GM23338 (cell line): ENCODE measurements around the gene RELB.

Experiments
- CREB1 ChIP-seq: fragments of 250-450 bp; sonication (Bioruptor Pico); IDR thresholded peaks from 2 replicates; pipeline ENCODE4 v1.5.0; 2020; ENCODE audit warnings: low read depth, mild to moderate bottlenecking, moderate library complexity
- EZH2 ChIP-seq: fragments of 200-600 bp; sonication (generic); IDR thresholded peaks from one replicate; pipeline ENCODE4 v1.8.0; 2017; ENCODE audit warnings: antibody characterized with exemption, mild to moderate bottlenecking, low read depth; ENCODE audit not compliant: unreplicated experiment
- EZH2phosphoT487 ChIP-seq: fragments of 200-600 bp; sonication (generic); IDR thresholded peaks from one replicate; pipeline ENCODE4 v1.8.1; 2018; ENCODE audit warnings: antibody characterized with exemption; ENCODE audit not compliant: unreplicated experiment
- POLR2AphosphoS5 ChIP-seq: IDR thresholded peaks from 2 replicates; pipeline ENCODE4 v1.6.1; 2016; ENCODE audit warnings: antibody characterized with exemption, low read depth
- TF ChIP-seq, protein P1 (sequence below), 2 experiments: fragments of 200-600 bp in 1 of 2; sonication (generic) in 1 of 2; conservative IDR thresholded peaks; 2 replicates each; pipeline versions ENCODE4 v1.5.1 to v1.6.1; 2016 to 2017; ENCODE audit warnings: antibody characterized with exemption in 2 of 2, low read depth in 2 of 2, mild to moderate bottlenecking in 2 of 2, moderate library complexity in 1 of 2

DNA sequence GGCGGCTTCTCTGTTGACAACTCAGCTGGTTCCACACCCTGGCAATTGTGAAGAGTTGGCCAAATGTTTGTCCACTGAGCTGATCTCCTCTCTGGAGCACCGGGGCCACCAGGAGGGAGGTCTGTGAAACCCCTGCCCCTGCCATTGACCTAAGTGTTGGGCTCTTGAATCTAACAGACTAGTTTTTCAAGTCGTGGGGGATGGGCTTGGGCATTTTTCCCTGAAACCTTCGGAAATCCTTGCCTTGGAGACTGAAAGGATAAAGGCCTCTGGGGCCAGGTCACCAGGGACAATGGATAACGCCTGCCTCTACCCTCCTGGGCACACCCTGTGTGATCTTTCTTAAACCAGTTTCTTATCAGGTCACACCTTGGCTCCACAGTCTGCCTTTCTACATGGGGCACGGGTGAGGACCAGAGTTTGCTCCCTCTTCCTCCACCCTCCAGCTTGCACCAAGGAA lies 78.7 kb downstream of the RELB start:
- TF ChIP-seq EZH2phosphoT487 (no peak), CREB1 (CRISPR knock-in tag) (no peak), POLR2AphosphoS5 (no peak), EZH2 (no peak)
- TF ChIP-seq, protein P1, sequence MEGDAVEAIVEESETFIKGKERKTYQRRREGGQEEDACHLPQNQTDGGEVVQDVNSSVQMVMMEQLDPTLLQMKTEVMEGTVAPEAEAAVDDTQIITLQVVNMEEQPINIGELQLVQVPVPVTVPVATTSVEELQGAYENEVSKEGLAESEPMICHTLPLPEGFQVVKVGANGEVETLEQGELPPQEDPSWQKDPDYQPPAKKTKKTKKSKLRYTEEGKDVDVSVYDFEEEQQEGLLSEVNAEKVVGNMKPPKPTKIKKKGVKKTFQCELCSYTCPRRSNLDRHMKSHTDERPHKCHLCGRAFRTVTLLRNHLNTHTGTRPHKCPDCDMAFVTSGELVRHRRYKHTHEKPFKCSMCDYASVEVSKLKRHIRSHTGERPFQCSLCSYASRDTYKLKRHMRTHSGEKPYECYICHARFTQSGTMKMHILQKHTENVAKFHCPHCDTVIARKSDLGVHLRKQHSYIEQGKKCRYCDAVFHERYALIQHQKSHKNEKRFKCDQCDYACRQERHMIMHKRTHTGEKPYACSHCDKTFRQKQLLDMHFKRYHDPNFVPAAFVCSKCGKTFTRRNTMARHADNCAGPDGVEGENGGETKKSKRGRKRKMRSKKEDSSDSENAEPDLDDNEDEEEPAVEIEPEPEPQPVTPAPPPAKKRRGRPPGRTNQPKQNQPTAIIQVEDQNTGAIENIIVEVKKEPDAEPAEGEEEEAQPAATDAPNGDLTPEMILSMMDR (conservative IDR thresholded peaks at IDR 0.05; ENCODE audit: low read depth in 2 of 2), result no peak
